Measurements from ENCODE around the gene PITPNM2.

GRCh38 chr12:123111498-123112165 is 39.3 kb downstream of the PITPNM2 start:
- TF ChIP-seq CTCF (conservative IDR thresholded peaks at IDR 0.05 in 1 of 2, IDR thresholded peaks at IDR 0.05 in 1 of 2; ENCODE audit: low read depth in 1 of 2, low read length in 2 of 2) (no peak), EZH2 (IDR thresholded peaks at IDR 0.05; ENCODE audit: low read length, missing control alignments) (no peak)

Data from fibroblast of lung (primary cell).